ENCODE results near the gene CPTP. TPM values are rescaled to one million over a fixed set of nuclear protein-coding genes. Genes with fewer than 3 reads are reported as not detected.

Gene CPTP
- total RNA-seq, 6 experiments from 2014 or later: 24.6 to 31.5 (median 26.6) TPM

DNA sequence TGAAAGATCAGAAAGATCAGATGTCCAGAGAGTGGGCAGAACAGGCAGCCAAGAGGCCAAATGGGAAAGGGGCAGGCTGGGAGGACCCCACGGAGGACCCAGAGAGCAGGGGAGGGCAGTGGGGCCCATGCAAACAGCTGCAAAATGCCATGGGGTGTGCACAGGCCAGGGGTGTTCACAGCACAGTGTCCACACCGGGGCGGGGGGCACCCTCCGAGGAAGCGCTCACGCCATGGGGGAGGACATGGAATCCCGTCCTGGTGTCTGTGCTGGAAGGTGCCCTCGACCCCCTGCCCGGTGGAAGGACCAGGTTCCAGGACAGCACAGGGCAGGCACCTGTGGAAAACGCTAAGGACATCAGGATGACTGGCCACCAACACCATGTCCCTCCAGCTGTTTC, 1.6 kb upstream of the CPTP start:
- Mint-ChIP-seq H3K4me1 (ENCODE audit: low read depth) (peaks cover 46% of the 10 kb centered on the region), H3K4me3 (peak overlapping the region; percentile 90), H3K27ac (peak overlapping the region; percentile 82), H3K9me3 (no peaks in the 10 kb centered on the region), H3K36me3 (ENCODE audit: low read depth) (peaks cover 4% of the 10 kb centered on the region), H3K27me3 (ENCODE audit: insufficient read depth) (peaks cover 18% of the 10 kb centered on the region)
- TF ChIP-seq, protein P1, sequence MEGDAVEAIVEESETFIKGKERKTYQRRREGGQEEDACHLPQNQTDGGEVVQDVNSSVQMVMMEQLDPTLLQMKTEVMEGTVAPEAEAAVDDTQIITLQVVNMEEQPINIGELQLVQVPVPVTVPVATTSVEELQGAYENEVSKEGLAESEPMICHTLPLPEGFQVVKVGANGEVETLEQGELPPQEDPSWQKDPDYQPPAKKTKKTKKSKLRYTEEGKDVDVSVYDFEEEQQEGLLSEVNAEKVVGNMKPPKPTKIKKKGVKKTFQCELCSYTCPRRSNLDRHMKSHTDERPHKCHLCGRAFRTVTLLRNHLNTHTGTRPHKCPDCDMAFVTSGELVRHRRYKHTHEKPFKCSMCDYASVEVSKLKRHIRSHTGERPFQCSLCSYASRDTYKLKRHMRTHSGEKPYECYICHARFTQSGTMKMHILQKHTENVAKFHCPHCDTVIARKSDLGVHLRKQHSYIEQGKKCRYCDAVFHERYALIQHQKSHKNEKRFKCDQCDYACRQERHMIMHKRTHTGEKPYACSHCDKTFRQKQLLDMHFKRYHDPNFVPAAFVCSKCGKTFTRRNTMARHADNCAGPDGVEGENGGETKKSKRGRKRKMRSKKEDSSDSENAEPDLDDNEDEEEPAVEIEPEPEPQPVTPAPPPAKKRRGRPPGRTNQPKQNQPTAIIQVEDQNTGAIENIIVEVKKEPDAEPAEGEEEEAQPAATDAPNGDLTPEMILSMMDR (IDR thresholded peaks at IDR 0.05): no peak
- DNase-seq: no peak

DNA sequence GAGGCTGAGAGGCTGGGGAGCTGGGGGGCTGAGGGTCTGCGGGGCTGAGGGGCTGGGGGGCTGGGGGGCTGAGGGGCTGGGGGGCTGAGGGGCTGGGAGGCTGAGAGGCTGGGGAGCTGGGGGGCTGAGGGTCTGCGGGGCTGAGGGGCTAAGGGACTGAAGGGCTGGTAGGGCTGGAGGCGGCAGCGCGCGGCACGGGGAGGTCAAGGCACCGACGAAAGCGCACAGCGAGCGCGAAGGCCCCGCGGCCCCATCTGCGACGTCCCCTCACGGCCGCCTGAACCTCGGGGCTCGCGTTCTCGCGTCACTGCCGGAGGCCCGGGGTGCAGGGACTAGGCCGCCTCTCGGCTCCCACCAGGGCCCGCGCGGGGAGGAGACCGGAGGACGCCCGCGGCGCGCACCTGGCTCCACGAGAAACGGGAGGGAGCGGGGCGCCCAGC, 498 bp upstream of the CPTP start:
- TF ChIP-seq, protein P1 (IDR thresholded peaks at IDR 0.05): no peak
- Mint-ChIP-seq H3K27me3 (ENCODE audit: insufficient read depth) (peaks cover 18% of the 10 kb centered on the region), H3K27ac (peak overlapping the region; percentile 83), H3K4me3 (peak overlapping the region; percentile 84), H3K9me3 (no peaks in the 10 kb centered on the region), H3K36me3 (ENCODE audit: low read depth) (peaks cover 4% of the 10 kb centered on the region), H3K4me1 (ENCODE audit: low read depth) (peaks cover 36% of the 10 kb centered on the region)
- no peak for DNase-seq

DNA sequence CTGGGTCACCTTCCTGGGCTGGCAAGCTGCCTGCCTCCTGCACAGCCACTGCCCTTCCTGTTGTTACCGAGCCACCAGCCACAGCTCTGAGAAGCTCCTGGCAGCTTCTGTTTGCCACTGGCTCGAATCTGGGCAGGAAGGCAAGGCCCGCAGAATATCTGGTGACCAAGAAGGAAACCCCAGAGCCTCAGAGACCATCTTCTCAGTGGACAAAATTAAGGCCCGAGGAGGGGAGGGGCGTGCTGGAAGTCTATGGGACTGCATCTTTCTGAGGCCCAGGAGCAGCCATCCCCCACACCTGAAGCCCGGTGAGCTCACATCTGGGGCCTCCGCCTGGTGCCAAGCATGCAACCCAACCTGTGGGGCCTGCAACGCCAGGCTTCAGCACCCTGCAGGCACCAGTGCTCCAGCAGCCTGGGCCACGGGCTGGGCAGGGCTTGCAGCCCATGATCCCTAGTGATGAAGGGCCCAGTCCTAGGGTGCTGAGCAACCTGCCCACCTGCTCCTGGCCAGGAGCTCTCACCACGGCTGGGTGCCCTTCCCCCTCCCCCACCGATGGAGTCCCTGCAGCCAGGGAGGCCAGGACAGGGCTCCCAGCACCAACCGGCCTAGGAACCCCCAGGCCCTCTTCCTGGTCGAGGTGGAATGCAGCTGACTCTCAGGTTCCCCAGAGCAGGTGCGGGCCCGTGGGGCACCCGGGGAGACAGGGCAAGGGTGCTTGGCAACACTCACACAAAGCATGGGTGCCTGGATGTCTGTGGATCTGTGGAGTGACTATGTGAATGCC, 879 bp downstream of the CPTP start:
- Mint-ChIP-seq H3K4me1 (ENCODE audit: low read depth) (peaks cover 31% of the 10 kb centered on the region), H3K4me3 (peak overlapping the region; percentile 83), H3K27ac (peak overlapping the region; percentile 68), H3K27me3 (ENCODE audit: insufficient read depth) (peaks cover 19% of the 10 kb centered on the region), H3K9me3 (peaks cover 6% of the 10 kb centered on the region), H3K36me3 (ENCODE audit: low read depth) (peaks cover 8% of the 10 kb centered on the region)
- TF ChIP-seq, protein P1 (IDR thresholded peaks at IDR 0.05): no peak
- no peak for DNase-seq

DNA sequence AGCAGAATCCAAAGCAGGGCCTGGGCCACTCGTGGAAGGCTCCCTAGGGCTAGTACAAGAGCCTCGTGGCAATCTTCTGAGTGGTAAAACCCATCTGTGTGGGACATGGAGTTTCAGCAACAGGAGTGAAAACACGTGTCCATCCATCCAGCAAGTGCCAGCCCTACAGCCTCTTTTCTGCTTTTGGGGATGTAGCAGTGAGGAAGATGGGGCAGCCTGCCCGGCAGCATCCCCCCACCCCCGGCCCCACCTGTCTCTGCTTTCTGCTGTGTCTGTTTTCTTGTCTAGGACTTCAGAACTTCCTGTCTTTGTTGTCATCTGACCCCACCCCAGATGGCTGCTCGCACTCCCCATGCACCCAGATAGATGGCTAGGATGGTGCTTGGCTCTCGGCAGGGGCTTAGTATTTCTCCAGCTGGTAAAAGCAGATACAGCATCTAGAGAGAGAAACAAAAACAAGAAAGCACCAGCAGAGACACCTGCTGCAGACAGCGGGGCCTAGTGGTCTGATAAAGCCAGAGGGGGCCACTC, 1.5 kb downstream of the CPTP start:
- H3K27me3 Mint-ChIP-seq (ENCODE audit: insufficient read depth): peaks cover 24% of the 10 kb centered on the region
- peak overlapping the region; percentile 83 for H3K4me3 Mint-ChIP-seq
- H3K4me1 Mint-ChIP-seq (ENCODE audit: low read depth): peaks cover 31% of the 10 kb centered on the region
- DNase-seq: no peak
- H3K9me3 Mint-ChIP-seq: peaks cover 6% of the 10 kb centered on the region
- no peak overlapping the region for H3K27ac Mint-ChIP-seq
- TF ChIP-seq, protein P1 (IDR thresholded peaks at IDR 0.05): no peak
- H3K36me3 Mint-ChIP-seq (ENCODE audit: low read depth): peaks cover 8% of the 10 kb centered on the region

DNA sequence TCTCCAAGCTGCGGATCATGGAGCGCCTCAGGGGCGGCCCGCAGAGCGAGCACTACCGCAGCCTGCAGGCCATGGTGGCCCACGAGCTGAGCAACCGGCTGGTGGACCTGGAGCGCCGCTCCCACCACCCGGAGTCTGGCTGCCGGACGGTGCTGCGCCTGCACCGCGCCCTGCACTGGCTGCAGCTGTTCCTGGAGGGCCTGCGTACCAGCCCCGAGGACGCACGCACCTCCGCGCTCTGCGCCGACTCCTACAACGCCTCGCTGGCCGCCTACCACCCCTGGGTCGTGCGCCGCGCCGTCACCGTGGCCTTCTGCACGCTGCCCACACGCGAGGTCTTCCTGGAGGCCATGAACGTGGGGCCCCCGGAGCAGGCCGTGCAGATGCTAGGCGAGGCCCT, 2.7 kb downstream of the CPTP start:
- DNase-seq: no peak
- Mint-ChIP-seq H3K27me3 (ENCODE audit: insufficient read depth) (peaks cover 32% of the 10 kb centered on the region), H3K27ac (no peak overlapping the region), H3K36me3 (ENCODE audit: low read depth) (peaks cover 8% of the 10 kb centered on the region), H3K4me1 (ENCODE audit: low read depth) (peaks cover 26% of the 10 kb centered on the region), H3K9me3 (peaks cover 6% of the 10 kb centered on the region), H3K4me3 (no peak overlapping the region; the same call in 1 of the 2 replicates)
- TF ChIP-seq, protein P1 (IDR thresholded peaks at IDR 0.05): no peak

All from HFFc6 (cell line).